ENCODE measurements around the gene TRMT10A. TPM values are rescaled to one million over a fixed set of nuclear protein-coding genes. Genes with fewer than 3 reads are reported as not detected.

The TRMT10A gene
- total RNA-seq, 1 donor from 2014 or later, result 15.6 TPM

DNA sequence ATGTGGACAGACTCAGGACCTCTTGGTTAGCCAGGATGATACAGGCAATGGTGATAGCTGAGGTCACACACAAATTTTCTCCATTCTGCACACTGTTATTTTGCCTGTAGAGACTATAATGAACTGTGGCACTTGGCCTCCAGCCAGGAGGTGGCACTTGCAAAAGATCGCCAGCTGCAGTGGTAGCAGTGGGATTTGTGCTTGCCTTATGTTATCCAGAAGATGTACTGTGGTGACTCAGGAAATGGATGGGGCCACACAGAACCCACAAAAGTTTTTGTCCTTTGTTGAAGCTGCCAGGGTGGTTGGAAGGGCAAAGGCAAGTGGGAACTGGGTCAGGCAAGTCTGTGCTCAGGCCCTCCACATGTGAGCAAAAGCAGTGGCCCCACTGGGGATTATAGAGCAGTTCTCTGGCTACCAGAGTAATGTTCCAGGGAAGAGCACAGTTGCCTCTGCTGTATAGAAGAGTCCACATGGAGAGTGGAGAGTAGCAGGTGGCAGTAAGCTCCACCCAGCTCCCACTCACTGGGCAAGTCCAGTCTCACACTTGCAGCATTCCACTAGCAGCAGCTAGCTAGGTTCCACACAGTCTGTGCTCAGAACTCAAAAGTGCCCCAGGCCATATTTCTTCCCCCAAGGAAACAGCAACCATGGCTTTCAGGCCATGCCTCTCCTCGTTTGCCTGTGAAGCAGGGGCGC is 58.9 kb downstream of the TRMT10A start:
- no peak for DNase-seq (ENCODE audit: low spot score)
- Mint-ChIP-seq H3K27me3 (ENCODE audit: insufficient read depth, low read depth) (no peaks in the 10 kb centered on the region), H3K27ac (no peak overlapping the region), H3K9me3 (peaks cover 2% of the 10 kb centered on the region), H3K4me3 (no peak overlapping the region), H3K36me3 (no peaks in the 10 kb centered on the region), H3K4me1 (no peaks in the 10 kb centered on the region)
- no peaks in the 10 kb centered on the region for H3K27me3 ChIP-seq
- no peak overlapping the region for H3K4me2 ChIP-seq
- no peaks in the 10 kb centered on the region for H3K79me2 ChIP-seq (ENCODE audit: low read depth)
- no peaks in the 10 kb centered on the region for H3K4me1 ChIP-seq
- H3K9ac ChIP-seq, result no peak overlapping the region
- no peak overlapping the region for H3K4me3 ChIP-seq
- no peak overlapping the region for H2AFZ ChIP-seq (replicated peaks)
- no peak overlapping the region for H3K27ac ChIP-seq
- H3F3A ChIP-seq (ENCODE audit: low read depth), result no peaks in the 10 kb centered on the region
- TF ChIP-seq EZH2 (IDR thresholded peaks at IDR 0.05) (no peak), EZH2phosphoT487 (IDR thresholded peaks at IDR 0.05) (no peak)
- TF ChIP-seq, protein P1, sequence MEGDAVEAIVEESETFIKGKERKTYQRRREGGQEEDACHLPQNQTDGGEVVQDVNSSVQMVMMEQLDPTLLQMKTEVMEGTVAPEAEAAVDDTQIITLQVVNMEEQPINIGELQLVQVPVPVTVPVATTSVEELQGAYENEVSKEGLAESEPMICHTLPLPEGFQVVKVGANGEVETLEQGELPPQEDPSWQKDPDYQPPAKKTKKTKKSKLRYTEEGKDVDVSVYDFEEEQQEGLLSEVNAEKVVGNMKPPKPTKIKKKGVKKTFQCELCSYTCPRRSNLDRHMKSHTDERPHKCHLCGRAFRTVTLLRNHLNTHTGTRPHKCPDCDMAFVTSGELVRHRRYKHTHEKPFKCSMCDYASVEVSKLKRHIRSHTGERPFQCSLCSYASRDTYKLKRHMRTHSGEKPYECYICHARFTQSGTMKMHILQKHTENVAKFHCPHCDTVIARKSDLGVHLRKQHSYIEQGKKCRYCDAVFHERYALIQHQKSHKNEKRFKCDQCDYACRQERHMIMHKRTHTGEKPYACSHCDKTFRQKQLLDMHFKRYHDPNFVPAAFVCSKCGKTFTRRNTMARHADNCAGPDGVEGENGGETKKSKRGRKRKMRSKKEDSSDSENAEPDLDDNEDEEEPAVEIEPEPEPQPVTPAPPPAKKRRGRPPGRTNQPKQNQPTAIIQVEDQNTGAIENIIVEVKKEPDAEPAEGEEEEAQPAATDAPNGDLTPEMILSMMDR (IDR thresholded peaks at IDR 0.05), result no peak
- no peaks in the 10 kb centered on the region for H3K36me3 ChIP-seq
- no peaks in the 10 kb centered on the region for H3K9me3 ChIP-seq (ENCODE audit: low read depth)
- H4K20me1 ChIP-seq (ENCODE audit: low read depth), result no peaks in the 10 kb centered on the region

Other genes starting within 250 kb of the TRMT10A start
- not detected in 2 replicates for gene ADH1B, start 242.6 kb downstream of the TRMT10A start, total RNA-seq (ENCODE audit: low replicate concordance)
- gene ADH1C, start 211.3 kb downstream of the TRMT10A start, total RNA-seq (ENCODE audit: low replicate concordance), result not detected in 2 replicates
- not detected in 2 replicates for gene ADH7, start 128.7 kb downstream of the TRMT10A start, total RNA-seq (ENCODE audit: low replicate concordance)
- gene C4orf17, start 53.0 kb downstream of the TRMT10A start, total RNA-seq (ENCODE audit: low replicate concordance), result not detected in 2 replicates
- gene MTTP, start 10.8 kb upstream of the TRMT10A start, total RNA-seq (ENCODE audit: low replicate concordance), result 1.1 and 4.4 TPM in 2 replicates
- gene C4orf54, start 93.8 kb upstream of the TRMT10A start, total RNA-seq (ENCODE audit: low replicate concordance), result not detected in 2 replicates